BLaER1 treated with 17β-estradiol and CSF1 and Interleukin-3, amounts not matched to agents 10 nM and 100 nM (cell line): ENCODE results near the gene ITGAL.
"Not testable (repeated sequence)": the region's sequence is repeated elsewhere in the genome, so short reads cannot be mapped to it uniquely, and the experiment has no call there.

ENCODE experiments used
- H3K27ac ChIP-seq, 11 experiments: shearing (Covaris generic); formaldehyde crosslinking; 2 replicates each; pipeline ENCODE4 v1.8.1; 2022
- H3K27me3 ChIP-seq, 11 experiments: shearing (Covaris generic); formaldehyde crosslinking; 2 replicates each; pipeline ENCODE4 v1.8.1; 2022
- H3K36me3 ChIP-seq, 11 experiments: shearing (Covaris generic); formaldehyde crosslinking; 2 replicates each; pipeline ENCODE4 v1.8.1; 2022
- H3K4me1 ChIP-seq, 10 experiments: shearing (Covaris generic); formaldehyde crosslinking; 2 replicates each; pipeline ENCODE4 v1.8.1; 2022
- H3K4me2 ChIP-seq, 11 experiments: shearing (Covaris generic); formaldehyde crosslinking; 2 replicates each; pipeline ENCODE4 v1.8.1; 2022
- H3K4me3 ChIP-seq, 10 experiments: shearing (Covaris generic); formaldehyde crosslinking; 2 replicates each; pipeline ENCODE4 v1.8.1; 2022
- H3K9ac ChIP-seq, 11 experiments: shearing (Covaris generic); formaldehyde crosslinking; 2 replicates each; pipeline ENCODE4 v1.8.1; 2022
- H3K9me3 ChIP-seq, 11 experiments: shearing (Covaris generic); formaldehyde crosslinking; replicated peaks in 1 of 11; 2 replicates each; pipeline ENCODE4 v1.8.1; 2022
- H4K20me1 ChIP-seq, 11 experiments: shearing (Covaris generic); formaldehyde crosslinking; 2 replicates each; pipeline ENCODE4 v1.8.1; 2022
- Cebpa-rat ChIP-seq, 11 experiments: shearing (Covaris generic); IDR thresholded peaks; 2 replicates each; pipeline ENCODE4 v1.8.1; 2022

The ITGAL gene

DNA sequence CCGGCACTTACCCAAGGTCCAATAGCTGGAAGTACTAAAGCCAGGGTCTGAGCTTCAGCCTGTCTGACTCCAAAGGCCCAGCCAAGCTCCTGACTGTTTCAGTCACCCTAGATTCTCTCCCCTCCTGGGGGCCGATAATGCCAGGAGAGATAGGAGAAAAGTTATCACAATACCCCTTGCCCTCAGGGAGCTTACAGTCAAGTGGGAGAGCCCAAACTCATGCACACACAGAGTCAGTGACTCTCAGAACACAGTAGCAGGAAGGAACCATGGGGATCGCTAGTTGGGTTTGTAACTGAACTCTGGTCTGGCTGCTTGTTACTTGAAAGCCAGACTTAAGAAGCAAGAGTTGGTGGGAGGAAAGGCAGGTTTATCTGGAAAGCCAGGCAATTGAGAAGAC, 39.0 kb downstream of the ITGAL start:
- H4K20me1 ChIP-seq: peaks cover 0 to 45% (median 0%) of the 10 kb centered on the region in 11 experiments; a peak in 4 of 22 replicates
- H3K4me2 ChIP-seq: no peak overlapping the region
- no peak overlapping the region for H3K27ac ChIP-seq
- no peak overlapping the region for H3K4me3 ChIP-seq
- no peak overlapping the region for H3K9ac ChIP-seq
- no peak for TF ChIP-seq Cebpa-rat (IDR thresholded peaks at IDR 0.05)
- H3K27me3 ChIP-seq: no peaks in the 10 kb centered on the region
- H3K4me1 ChIP-seq: peaks cover 0 to 24% (median 13%) of the 10 kb centered on the region in 10 experiments; a peak in 14 of 20 replicates
- H3K9me3 ChIP-seq: peaks cover 0 to 4% (median 0%) of the 10 kb centered on the region in 11 experiments; a peak in 1 of 22 replicates
- peaks cover 0 to 99% (median 0%) of the 10 kb centered on the region in 11 experiments; a peak in 10 of 22 replicates for H3K36me3 ChIP-seq

DNA sequence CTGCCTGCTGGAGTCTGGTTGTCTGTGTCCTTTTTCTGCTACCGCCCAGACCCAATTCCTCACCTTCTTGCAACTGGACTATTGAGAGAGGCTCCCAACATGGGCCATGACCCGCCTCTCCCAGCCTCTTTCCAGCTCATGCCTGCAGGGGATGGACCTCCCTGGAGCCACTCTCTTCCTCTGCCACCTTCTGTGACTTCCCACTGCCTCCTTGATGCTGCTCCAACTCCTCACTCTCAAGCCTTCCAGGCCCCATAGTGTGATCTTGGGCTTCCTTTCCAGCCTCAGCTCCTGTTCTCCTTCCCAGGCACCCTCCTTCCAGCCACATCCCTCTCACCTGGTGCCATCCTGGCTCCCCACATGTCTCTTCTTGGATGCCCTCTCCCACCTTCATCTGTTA, 42.7 kb downstream of the ITGAL start:
- Histone ChIP-seq H3K4me1 (peaks cover 0 to 17% (median 11%) of the 10 kb centered on the region in 10 experiments; a peak in 13 of 20 replicates), H3K4me2 (no peak overlapping the region), H3K36me3 (peaks cover 0 to 100% (median 0%) of the 10 kb centered on the region in 11 experiments; a peak in 10 of 22 replicates), H4K20me1 (peaks cover 0 to 47% (median 0%) of the 10 kb centered on the region in 11 experiments; a peak in 5 of 22 replicates), H3K9ac (no peak overlapping the region), H3K9me3 (no peaks in the 10 kb centered on the region), H3K27me3 (no peaks in the 10 kb centered on the region), H3K27ac (no peak overlapping the region), H3K4me3 (no peak overlapping the region)
- TF ChIP-seq Cebpa-rat (IDR thresholded peaks at IDR 0.05): no peak

DNA sequence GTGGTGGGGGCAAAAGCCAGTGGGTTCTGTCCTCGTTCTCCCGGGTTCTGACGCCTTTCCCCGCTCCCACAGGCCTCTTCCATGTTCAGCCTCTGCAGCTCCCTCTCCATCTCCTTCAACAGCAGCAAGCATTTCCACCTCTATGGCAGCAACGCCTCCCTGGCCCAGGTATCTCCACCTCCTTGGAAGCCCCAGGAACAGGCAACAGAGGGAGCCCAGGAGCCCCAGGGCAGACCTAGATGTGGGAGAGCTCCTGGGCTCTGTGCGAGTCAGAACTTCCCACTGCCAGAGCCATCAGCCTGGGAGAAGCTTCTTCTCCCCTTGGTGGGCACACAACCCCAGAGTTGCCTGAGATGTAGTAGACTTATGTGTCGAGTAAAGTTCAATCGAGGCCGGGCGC, 46.0 kb downstream of the ITGAL start:
- Histone ChIP-seq H3K36me3 (peaks cover 0 to 85% (median 0%) of the 10 kb centered on the region in 11 experiments; a peak in 10 of 22 replicates), H3K4me1 (peaks cover 0 to 25% (median 20%) of the 10 kb centered on the region in 10 experiments; a peak in 16 of 20 replicates), H3K4me3 (no peak overlapping the region), H4K20me1 (peaks cover 0 to 42% (median 0%) of the 10 kb centered on the region in 11 experiments; a peak in 6 of 22 replicates), H3K9me3 (no peaks in the 10 kb centered on the region), H3K27me3 (no peaks in the 10 kb centered on the region), H3K9ac (no peak overlapping the region), H3K27ac (no peak overlapping the region), H3K4me2 (no peak overlapping the region)
- no peak for TF ChIP-seq Cebpa-rat (IDR thresholded peaks at IDR 0.05)

DNA sequence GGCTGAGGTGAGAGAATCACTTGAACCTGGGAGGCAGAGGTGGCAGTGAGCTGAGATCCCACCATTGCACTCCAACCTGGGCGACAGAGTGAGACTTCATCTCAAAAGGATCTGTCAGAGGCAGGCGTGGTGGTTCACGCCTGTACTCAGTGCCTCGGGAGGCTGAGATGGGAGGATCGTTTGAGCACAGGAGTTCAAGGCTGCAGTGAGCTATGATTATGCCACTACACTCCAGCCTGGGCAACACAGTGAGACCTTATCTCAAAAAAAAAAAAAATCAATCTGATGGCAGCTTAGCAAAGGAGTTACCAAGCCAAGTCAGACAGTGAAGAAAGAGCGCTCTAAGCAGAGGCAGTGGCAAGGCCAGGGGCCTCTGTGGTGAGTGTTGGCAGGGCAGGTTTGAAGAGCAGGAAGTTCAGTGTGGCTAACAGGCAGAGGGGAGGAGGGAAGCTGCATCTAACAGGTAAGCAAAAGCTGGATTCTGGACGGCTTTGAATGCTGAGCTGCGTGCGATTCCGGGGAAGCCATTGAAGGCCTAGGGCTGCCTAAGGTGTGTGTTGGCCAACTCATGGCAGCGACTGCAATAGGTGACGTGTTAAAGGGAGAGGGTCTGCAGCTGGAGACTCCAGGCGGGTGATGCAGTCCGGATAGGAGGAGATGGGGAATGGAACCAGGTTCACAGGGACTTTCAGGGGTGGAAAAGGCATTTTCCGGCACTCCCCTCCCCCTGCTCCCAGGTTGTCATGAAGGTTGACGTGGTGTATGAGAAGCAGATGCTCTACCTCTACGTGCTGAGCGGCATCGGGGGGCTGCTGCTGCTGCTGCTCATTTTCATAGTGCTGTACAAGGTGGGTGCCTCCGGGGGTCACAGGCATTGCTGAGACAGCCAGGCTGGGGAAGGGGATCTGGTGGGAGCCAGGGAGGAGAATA, 46.8 kb downstream of the ITGAL start:
- H3K9ac ChIP-seq: no peak overlapping the region

DNA sequence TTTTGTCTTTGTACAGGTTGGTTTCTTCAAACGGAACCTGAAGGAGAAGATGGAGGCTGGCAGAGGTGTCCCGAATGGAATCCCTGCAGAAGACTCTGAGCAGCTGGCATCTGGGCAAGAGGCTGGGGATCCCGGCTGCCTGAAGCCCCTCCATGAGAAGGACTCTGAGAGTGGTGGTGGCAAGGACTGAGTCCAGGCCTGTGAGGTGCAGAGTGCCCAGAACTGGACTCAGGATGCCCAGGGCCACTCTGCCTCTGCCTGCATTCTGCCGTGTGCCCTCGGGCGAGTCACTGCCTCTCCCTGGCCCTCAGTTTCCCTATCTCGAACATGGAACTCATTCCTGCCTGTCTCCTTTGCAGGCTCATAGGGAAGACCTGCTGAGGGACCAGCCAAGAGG, 48.9 kb downstream of the ITGAL start:
- H3K27ac ChIP-seq: no peak overlapping the region
- no peak overlapping the region for H3K4me3 ChIP-seq
- no peak overlapping the region for H3K9ac ChIP-seq
- H3K4me2 ChIP-seq: peak overlapping the region in 2 of 11 experiments; percentile 15 to 46; a peak in 1 of 22 replicates
- H4K20me1 ChIP-seq: peaks cover 0 to 49% (median 8%) of the 10 kb centered on the region in 11 experiments; a peak in 10 of 22 replicates
- H3K9me3 ChIP-seq: no peaks in the 10 kb centered on the region
- peaks cover 18 to 42% (median 40%) of the 10 kb centered on the region in 10 experiments for H3K4me1 ChIP-seq
- peaks cover 10 to 68% (median 14%) of the 10 kb centered on the region in 11 experiments for H3K36me3 ChIP-seq
- H3K27me3 ChIP-seq: no peaks in the 10 kb centered on the region
- no peak for TF ChIP-seq Cebpa-rat (IDR thresholded peaks at IDR 0.05)

More for the DNA sequence above, 46.8 kb downstream of the ITGAL start:
- H3K27ac ChIP-seq: no peak overlapping the region
- peaks cover 4 to 30% (median 26%) of the 10 kb centered on the region in 10 experiments for H3K4me1 ChIP-seq
- H3K9me3 ChIP-seq: no peaks in the 10 kb centered on the region
- no peak for TF ChIP-seq Cebpa-rat (IDR thresholded peaks at IDR 0.05)
- peaks cover 0 to 46% (median 0%) of the 10 kb centered on the region in 11 experiments; a peak in 8 of 22 replicates for H4K20me1 ChIP-seq
- no peaks in the 10 kb centered on the region for H3K27me3 ChIP-seq
- no peak overlapping the region for H3K4me3 ChIP-seq
- H3K4me2 ChIP-seq: no peak overlapping the region
- peaks cover 1 to 82% (median 4%) of the 10 kb centered on the region in 11 experiments; a peak in 21 of 22 replicates for H3K36me3 ChIP-seq

DNA sequence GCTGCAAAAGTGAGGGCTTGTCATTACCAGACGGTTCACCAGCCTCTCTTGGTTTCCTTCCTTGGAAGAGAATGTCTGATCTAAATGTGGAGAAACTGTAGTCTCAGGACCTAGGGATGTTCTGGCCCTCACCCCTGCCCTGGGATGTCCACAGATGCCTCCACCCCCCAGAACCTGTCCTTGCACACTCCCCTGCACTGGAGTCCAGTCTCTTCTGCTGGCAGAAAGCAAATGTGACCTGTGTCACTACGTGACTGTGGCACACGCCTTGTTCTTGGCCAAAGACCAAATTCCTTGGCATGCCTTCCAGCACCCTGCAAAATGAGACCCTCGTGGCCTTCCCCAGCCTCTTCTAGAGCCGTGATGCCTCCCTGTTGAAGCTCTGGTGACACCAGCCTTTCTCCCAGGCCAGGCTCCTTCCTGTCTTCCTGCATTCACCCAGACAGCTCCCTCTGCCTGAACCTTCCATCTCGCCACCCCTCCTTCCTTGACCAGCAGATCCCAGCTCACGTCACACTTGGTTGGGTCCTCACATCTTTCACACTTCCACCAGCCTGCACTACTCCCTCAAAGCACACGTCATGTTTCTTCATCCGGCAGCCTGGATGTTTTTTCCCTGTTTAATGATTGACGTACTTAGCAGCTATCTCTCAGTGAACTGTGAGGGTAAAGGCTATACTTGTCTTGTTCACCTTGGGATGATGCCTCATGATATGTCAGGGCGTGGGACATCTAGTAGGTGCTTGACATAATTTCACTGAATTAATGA, 49.5 kb downstream of the ITGAL start:
- H3K9ac ChIP-seq: no peak overlapping the region
- H3K4me2 ChIP-seq: peak overlapping the region in 5 of 11 experiments; percentile 3 to 46 (median 15); a peak in 6 of 22 replicates

DNA sequence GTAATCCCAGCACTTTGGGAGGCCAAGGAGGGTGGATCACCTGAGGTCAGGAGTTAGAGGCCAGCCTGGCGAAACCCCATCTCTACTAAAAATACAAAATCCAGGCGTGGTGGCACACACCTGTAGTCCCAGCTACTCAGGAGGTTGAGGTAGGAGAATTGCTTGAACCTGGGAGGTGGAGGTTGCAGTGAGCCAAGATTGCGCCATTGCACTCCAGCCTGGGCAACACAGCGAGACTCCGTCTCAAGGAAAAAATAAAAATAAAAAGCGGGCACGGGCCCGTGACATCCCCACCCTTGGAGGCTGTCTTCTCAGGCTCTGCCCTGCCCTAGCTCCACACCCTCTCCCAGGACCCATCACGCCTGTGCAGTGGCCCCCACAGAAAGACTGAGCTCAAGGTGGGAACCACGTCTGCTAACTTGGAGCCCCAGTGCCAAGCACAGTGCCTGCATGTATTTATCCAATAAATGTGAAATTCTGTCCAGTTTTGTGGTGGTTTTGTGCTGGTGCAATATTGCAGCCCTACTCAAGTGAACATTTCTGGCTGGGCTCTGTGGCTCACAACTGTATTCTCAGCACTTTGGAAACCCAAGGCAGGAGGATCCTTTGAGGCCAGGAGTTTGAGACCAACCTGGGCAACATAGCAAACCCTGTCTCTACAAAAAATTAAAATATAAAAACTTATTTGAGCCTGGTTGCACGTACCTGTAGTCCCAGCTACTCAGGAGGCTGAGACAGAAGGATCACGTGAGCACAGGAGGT, 50.3 kb downstream of the ITGAL start:
- not testable (repeated sequence) for H3K4me3 ChIP-seq, H3K27ac ChIP-seq, H3K27me3 ChIP-seq, H3K9me3 ChIP-seq, H3K9ac ChIP-seq
- Histone ChIP-seq H3K4me2 (peak overlapping the region in 4 of 11 experiments; percentile 3 to 46 (median 20); a peak in 2 of 22 replicates), H3K4me1 (peaks cover 23 to 46% (median 36%) of the 10 kb centered on the region in 10 experiments), H3K36me3 (peaks cover 10 to 54% (median 14%) of the 10 kb centered on the region in 11 experiments), H4K20me1 (peaks cover 0 to 49% (median 8%) of the 10 kb centered on the region in 11 experiments; a peak in 10 of 22 replicates)

More for the DNA sequence above, 49.5 kb downstream of the ITGAL start:
- Histone ChIP-seq H3K9me3 (no peaks in the 10 kb centered on the region), H3K4me1 (peaks cover 18 to 41% (median 34%) of the 10 kb centered on the region in 10 experiments), H3K27me3 (no peaks in the 10 kb centered on the region), H3K27ac (no peak overlapping the region), H3K4me3 (no peak overlapping the region), H3K36me3 (peaks cover 10 to 62% (median 14%) of the 10 kb centered on the region in 11 experiments), H4K20me1 (peaks cover 0 to 49% (median 8%) of the 10 kb centered on the region in 11 experiments; a peak in 10 of 22 replicates)
- no peak for TF ChIP-seq Cebpa-rat (IDR thresholded peaks at IDR 0.05)
